Measurements from ENCODE around the gene OSBPL2.

The OSBPL2 gene

GRCh38 chr20:62323980-62324906 is 85.9 kb downstream of the OSBPL2 start:
- no peak for DNase-seq (ENCODE audit: low read depth, low spot score)

GRCh38 chr20:62325172-62325905 is 87.0 kb downstream of the OSBPL2 start:
- DNase-seq (ENCODE audit: low read depth, low spot score), result no peak

- DNase-seq (ENCODE audit: low read depth, low spot score), result no peak
These were observed 88.2 kb downstream of the OSBPL2 start for GRCh38 chr20:62326559-62326958.

DNA sequence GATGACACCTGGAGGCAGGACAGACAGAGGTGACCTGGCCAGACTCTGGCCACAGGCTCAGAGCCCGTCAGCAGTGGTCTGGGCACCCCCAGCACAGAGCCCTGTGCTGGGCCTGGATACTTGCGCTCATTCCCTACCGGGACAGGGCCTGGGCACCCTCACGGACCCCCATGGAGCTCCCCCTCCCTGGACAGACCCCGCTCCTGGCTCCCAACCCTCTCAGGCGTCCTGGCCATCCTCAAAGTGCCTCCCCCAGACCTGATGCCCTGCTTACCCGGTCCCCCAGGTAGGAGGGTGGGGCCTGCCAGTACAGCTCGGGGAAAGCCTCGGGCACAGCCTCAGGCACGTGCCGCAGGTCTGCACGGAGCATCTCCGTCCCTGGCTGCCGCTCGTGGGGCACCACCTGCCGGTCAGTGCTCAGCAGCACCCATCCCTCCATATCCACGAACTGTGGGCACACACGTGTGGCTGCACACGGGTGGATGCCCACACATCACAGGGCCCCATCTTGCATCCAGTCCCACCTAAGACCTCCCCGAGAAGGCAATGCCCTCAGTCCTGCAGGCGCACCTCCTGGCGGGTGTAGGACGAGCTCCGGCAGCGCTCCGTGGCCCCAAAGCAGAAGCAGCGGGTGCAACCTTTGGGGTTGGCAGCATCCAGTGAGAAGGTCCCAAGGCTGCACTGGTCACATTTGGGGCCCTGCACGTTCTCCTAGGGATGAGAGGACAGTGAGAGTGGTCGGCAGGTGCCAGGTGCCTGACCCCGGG is 88.8 kb downstream of the OSBPL2 start:
- DNase-seq (ENCODE audit: low read depth, low spot score), result no peak

DNA sequence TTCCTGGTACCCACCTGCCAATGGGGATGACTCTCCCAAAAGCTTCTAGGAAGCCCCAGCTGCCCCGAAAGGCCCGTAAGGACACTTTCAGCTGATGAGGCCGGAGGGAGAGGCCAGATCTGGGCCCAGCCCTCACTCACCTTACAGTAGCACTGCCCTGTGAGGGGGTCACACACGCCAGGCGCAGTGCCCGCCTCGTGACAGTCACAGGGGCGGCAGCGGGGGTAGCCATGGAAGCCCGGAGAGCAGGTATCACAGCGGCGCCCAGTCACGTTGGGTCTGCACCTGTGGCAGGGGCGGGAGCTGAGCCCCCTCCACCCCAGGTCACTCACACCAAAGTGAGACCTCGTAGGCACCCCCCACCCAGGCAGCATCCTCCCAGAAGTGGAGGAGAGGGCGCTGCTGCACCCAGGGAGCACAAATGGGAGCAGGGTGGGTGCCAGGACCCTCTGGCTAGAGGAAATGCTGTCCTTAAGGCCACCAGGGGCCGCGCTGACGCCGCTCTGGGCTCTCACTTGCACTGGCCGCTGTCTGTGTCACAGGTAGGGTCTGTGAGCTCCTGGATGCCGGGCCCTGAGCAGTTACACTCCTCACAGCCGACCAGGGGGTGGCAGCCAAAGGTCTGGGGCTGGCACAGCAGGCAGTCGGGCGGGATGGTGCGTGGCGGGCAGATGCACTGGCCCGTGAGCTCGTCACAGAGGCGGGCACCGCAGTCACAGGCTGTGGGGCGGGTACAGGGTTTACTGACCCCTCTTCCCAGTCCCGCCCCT is 89.6 kb downstream of the OSBPL2 start:
- DNase-seq (ENCODE audit: low read depth, low spot score), result no peak

DNA sequence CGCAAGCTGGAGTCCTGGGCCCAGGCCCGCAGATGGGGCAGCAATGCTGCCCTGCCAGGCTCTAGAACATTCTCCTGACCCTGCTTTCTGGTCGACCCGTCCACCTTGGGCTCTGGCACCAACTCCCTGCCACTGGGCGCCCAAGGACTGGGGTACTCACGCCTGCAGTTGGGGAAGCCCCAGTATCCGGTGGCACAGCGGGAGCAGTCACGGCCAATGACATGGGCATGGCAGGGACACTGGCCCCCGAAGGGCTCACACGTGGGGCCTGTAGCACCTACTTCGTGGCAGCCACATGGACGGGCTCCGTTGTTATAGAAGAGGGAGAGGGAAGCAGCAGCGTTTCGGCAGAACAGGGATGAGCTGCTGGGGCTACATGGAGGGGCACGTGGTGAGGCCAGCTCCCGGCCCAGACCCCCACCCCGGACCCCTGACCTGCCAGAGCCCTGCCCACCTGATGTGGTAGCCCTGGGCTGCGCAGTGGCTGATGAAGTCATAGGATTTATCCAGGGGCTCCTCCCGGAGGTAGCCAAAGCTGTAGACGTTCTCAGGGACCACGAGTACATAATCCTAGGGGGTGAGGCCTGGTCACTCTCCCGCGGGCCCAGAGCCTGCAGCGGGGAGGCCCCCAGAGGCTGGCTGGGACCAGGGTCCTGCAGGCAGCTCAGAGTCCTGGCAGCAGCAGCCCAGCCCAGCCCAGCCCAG is 90.5 kb downstream of the OSBPL2 start:
- no peak for DNase-seq (ENCODE audit: low read depth, low spot score)

DNA sequence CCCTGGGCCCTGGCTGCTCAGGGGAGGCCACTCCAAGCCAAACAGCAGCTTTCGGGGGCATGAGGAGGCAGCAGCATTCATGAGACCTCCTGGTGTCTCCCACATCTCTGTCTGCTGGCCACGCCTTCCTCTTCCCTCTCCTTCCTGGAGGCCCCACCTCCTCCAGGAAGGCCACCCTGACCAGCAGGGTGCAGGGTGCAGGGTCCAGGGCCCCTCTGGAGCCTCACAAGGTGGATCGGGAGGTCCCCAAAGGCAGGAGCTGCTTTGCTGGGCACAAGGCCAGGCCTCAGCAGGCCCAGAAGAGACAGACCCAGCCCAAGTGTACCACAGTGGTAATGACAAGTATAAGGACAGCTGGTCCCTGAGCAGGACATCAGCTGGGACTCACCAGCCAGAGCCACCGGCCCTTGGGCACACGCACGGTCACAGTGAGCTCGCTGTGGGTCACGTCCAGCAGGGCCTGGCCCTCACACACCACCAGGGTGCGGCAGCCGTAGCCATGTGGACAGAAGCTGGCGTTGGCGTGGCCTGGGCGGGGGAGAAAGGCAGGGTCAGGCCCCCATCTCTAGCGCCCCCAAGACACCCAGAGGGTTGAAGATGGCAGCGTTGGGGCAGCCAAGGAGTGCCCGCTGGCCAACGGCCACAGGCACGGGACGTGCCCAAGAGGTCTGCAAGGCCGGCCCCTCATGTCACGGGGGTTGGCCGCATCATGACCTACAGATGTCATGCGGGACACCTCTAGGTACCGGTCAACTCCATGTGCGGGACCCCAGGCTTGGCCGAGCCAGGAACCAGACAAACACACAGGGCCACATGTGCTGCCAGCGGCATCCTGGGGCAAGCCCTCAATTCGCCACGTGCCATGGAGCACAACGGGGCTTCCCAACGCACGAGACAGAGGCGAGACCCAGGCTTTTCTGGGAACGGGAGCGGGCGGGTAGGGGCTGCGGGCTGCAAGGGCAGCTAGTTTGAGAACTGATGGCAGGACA is 91.4 kb downstream of the OSBPL2 start:
- DNase-seq (ENCODE audit: low read depth, low spot score), result no peak

- no peak for DNase-seq (ENCODE audit: low read depth, low spot score)
These were observed 92.4 kb downstream of the OSBPL2 start for GRCh38 chr20:62330576-62331317.

GRCh38 chr20:62331347-62331746 is 93.0 kb downstream of the OSBPL2 start:
- DNase-seq (ENCODE audit: low read depth, low spot score), result no peak

- DNase-seq (ENCODE audit: low read depth, low spot score), result no peak
These were observed 94.1 kb downstream of the OSBPL2 start for GRCh38 chr20:62332421-62332820.

DNA sequence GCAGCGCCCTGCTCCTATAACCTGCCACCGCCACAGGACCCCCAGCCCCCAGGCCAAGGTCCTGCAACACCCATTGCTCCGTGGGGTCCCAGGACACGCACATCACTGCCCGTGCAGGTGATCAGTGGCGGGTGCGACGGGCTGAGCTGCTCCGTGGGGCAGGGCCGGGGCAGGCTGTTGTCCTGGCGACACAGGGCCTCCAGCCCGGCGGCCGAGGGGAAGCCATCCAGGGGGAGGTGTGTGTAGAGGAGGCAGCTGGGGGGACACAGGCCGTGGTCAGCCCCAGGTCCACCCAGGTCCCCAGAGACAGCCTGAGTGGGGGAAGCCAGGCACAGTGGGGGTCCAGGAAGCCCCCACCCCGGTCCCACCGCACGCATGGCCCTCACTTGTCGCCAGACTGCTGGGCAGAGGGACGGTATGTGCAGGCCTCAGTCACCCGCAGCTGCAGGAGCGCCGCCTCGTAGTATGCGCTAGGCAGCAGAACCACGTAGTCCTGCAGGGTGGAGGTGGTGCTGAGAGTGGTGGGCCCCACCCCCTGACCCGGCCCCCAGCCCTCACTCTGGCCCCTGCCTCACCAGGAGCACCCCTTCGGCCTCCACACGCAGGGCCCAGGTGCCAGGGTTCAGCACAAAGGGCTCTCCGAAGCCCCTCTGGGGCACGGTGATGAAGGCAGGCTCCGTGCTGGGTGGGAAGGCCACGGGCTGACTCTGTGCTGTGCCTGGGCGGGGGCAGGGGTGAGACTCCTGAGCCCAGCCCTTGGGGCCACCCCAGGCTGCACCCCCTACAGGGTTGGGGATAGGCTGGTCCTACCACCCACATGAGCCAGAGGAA is 94.9 kb downstream of the OSBPL2 start:
- no peak for DNase-seq (ENCODE audit: low read depth, low spot score)

GRCh38 chr20:62333820-62334595 is 95.7 kb downstream of the OSBPL2 start:
- DNase-seq (ENCODE audit: low read depth, low spot score), result no peak

- DNase-seq (ENCODE audit: low read depth, low spot score), result no peak
These were observed 96.6 kb downstream of the OSBPL2 start for GRCh38 chr20:62334881-62335280.

- no peak for DNase-seq (ENCODE audit: low read depth, low spot score)
These were observed 97.2 kb downstream of the OSBPL2 start for GRCh38 chr20:62335532-62335931.

GRCh38 chr20:62336329-62336728 is 98.0 kb downstream of the OSBPL2 start:
- DNase-seq (ENCODE audit: low read depth, low spot score), result no peak

DNA sequence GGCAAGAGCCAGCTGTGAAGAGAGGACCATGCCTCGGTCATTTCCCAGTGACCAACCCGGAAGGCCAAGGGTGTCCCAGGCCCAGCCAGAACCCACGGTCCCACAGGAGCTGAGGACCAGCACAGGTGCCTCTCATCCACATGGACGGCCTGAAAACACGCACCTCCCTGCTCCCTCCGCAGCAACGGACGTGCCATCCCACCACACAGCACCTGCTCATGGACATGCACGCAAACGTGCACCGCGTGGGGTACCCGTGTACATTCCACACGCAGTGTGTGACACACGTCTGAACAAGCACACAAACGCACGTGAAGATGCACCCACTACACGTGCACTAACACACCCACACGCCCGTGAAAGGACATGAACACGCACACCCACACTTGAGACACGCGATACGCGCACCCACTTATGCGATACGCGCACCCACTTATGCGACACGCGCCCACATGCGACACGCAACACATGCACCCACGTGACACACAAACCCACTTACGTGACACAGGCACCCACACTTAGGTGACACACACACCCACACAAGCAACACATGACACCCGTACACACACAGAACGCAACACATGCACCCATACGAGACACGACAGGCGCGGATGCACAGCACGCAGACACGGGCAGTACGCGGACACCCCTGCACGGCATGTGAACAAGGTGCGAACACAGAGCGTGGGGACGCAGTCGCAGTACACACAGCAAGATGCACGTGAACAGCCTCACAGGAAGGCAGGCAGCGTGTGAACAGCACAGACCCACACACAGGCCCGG is 98.6 kb downstream of the OSBPL2 start:
- no peak for DNase-seq (ENCODE audit: low read depth, low spot score)

Measured in smooth muscle cell of the brain vasculature (primary cell).